Measurements from ENCODE around the gene ENTHD1.

ENTHD1 gene

DNA sequence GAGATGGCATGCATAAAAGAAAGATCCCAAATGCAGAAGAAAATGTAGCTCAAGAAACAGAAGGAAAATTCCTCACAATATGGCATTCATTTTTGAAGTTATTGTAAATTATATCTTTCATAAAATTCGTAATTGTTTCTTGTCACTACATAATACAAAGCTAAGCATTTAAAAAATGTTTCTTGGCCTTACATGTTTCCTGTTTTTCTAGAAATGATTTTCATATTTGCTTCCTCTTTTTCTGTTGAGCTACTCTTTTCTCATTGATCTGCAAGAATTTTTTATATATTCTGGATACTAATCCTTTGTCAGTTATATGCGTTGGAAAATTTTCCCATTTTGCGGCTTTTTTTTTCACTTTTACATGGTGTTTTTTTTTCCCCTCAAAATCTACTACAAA, 48.0 kb downstream of the ENTHD1 start:
- no peak for DNase-seq (ENCODE audit: low read depth)

DNA sequence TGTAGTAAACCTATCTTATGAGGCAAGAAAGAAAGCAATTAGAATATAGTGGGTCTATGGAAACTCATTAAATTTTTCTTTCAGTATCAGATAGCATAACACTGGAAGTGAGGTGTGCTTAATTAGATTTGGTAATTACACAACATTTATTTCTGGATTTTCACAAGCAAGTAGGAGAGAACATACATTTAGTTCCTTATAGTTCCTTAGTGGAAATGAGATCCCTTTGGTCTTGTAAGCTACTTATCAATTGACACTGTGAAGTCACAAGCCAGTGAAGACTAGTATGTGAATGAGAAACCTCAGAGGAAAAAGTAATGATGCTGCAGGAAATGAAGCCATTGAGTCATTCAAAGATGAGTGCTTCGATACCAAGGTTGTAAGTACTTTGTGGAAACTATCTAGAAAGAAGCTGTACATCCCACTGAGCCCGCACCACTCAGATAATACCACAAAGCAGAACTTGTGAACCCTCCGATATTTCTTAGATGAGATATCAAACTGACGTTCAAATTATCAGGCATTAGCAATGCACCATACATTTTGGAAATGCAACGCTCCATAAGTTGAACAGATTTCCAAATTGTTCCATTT, 53.5 kb downstream of the ENTHD1 start:
- no peak for DNase-seq (ENCODE audit: low read depth)

DNA sequence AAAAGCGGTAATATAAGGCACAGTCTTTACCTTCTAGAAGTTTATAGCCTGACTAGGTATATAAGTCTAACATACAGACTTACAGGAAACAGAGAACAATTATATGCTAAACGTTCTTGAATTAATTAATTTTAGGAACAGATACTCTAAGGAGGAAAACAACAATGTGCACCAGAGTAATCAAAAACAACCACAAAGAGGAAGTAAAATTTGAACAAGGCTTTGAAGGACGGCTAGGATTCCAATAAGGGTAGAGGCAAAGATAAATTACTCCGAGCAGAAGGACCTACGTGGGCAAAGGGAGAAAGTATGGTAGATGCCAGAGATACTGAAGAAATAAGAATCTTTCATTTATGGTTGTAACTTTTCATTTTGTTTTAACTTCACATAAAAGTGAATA, 54.4 kb downstream of the ENTHD1 start:
- DNase-seq (ENCODE audit: low read depth), result no peak

DNA sequence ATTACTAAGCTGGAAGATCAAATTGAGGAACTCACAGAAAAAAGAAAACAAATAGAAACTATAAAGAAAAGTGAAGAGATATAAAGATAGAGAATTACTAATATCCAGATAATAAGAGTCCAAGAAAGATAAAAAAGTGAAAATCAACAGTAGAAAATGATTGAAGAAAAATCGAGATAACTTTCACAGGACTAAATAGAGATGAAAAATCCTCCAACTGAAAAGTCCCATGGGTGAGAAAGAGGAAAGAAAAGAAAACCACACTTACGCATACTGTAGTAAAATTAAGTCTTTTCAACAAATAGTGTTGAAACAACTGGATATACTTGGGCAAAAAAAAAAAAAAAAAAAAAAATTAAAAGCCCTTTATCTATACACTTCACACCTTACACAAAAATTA, 60.0 kb downstream of the ENTHD1 start:
- no peak for DNase-seq (ENCODE audit: low read depth)

DNA sequence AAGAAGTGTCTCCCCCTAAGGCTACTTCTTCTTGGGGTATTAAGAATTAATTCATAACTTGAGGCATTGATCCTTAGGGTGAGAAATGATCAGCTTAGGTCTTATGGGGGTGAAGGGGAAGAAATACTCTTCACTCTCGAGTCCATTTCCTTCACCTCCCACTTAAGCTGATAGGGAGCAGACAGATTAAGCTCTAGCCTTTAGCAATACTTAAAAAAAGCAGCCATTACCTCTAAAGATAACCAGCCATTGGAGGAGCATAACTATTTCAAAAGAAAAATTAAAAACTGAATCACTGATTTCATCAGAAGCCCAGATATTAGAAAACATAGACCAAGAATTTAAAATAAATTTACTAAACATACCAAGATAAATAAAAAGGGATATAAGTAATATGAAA, 60.5 kb downstream of the ENTHD1 start:
- no peak for DNase-seq (ENCODE audit: low read depth)

DNA sequence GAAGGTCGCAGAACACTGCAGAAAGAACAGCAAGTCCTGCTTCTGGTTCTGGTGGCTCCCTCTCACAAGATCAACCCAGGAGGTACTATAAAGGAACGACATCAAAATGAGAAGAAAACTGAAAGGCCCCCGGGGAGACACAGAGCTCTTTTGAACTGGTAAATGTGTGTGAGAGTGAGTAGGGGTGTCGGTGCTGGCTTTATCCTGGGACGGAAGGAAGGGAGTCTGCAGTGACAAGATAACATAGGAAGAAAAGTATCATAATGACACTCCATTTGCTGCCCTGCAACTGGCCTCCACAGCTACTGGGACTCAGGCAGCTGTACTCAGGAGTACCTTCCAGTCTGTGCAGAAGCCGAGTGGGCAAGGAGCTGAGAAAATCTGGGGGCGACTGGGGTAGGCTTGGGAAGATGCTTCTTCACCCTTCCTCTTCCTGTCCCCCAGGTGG, 60.9 kb downstream of the ENTHD1 start:
- no peak for DNase-seq (ENCODE audit: low read depth)

DNA sequence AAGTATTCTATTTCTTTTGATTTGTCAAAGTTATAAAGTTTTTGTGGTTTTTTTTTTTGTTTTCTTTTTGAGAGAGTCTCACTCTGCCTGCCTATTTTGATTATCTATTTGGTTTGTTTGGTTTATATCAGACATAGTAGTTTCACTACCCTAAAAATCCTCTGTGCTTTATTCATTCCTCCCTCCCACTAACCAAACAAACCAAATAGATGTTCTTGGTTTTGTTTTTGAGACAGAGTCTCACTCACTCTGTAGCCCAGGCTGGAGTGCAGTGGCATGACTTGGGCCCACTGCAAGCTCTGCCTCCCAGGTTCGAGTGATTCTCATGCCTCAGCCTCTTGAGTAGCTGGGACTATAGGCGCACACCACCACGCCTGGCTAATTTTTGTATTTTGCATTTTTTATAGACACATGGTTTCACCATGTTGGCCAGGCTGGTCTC, 67.9 kb downstream of the ENTHD1 start:
- no peak for DNase-seq (ENCODE audit: low read depth)

DNA sequence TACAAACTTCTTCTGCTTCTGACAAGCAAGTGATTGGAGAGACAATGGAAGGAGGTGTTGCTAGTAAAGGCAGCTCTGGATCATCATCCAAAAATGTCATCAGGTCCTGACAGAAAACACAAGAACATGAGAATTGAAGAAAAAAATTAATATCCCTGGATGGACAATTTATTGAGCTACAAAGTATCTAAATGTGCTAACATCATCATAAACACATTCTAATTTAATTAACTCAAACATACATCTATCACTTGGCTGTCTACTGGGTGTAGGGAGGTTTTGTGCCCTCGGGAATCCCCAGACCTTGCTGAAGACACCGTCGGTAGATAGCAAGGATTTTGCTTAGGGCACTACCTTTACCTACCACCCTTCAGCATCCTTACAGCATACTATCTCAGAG, 72.6 kb downstream of the ENTHD1 start:
- no peak for DNase-seq (ENCODE audit: low read depth)

DNA sequence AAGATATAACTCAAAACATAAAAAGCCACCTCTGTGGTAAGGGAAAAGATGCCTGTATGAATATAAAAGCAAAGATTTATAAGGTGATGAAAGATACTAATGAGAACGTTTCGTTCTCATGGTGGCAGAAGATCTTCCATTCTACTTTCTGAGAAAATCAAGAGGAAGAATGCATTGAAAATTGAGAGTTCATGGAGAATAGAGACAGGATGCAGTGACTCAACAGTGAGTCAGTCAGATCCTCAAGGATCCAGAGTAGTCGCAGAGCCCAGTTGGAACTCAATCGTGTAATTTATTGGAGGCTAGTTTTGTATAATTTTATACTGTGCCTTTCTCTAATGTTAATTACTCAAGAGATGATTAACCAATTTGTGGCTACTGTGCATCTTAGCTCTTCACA, 73.3 kb downstream of the ENTHD1 start:
- peak; percentile 71 for DNase-seq (ENCODE audit: low read depth)

DNA sequence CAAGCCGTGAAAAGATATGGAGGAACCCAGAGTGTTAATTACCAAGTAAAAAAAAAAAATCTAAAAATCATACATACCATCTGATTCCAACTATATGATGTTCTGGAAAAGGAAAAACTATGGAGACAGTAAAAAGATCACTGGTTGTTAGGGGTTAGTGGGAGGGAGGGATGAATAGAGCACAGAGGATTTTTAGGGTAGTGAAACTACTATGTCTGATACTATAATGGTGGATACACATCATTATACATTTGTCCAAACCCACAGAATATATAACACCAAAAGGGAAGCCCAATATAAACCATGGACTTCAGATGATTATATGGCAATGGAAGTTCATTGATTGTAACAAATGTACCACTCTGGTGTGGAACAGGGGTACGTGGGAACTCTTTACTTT, 74.1 kb downstream of the ENTHD1 start:
- no peak for DNase-seq (ENCODE audit: low read depth)

DNA sequence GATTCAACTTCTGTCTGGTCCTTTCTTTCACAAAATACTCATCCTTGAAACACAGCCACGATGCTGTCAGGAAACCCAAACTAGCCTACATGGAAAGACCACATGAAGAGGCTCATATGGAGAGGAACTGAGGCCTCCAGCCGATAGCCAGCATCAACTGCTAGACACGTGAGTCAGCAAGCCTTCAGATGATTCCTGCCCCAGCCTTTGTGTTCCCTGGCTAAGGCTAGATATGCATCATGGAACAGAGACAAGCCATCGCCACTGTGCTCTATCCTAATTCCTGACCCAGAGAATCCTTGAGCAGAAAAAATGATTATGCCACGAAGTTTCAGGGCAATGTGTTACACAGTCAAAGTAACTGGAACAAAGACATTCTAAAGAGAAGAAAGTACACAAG, 75.5 kb downstream of the ENTHD1 start:
- peak; percentile 47 for DNase-seq (ENCODE audit: low read depth)

DNA sequence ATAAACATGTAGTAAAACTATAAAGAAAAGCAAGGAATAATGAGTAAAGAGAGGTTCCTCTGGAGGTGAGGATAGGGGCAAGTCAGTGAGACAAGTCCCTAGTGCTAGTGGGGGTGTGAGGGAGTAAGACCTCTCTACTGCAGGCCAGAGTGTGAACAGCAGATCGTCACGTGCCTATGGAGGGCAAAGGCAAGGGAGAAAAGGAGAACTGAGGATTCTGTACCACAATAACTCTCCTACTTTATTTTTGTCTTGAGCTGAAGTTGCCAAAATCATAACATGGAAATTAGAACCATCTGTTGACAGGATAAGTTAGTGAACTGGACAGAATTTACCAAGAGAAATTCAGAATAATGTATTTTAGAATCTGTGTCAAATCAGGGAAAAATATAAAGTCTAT, 77.6 kb downstream of the ENTHD1 start:
- no peak for DNase-seq (ENCODE audit: low read depth)

DNA sequence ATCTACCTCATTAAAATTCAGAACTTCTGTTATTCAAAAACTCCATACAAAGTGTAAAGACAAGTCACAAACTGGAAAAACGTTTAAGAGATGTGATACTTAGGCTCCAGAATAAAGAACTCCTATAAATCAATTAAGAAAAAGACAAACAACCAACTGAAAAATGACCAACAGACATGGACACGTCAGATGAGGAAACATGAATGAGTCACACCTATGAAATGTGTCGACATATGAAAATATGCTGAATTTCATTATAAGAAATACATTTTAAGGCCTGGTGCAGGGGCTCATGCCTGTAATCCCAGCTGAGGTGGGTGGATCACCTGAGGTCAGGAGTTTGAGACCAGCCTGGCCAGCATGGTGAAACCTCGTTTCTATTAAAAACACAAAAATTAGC, 78.7 kb downstream of the ENTHD1 start:
- peak; percentile 59 for DNase-seq (ENCODE audit: low read depth)

DNA sequence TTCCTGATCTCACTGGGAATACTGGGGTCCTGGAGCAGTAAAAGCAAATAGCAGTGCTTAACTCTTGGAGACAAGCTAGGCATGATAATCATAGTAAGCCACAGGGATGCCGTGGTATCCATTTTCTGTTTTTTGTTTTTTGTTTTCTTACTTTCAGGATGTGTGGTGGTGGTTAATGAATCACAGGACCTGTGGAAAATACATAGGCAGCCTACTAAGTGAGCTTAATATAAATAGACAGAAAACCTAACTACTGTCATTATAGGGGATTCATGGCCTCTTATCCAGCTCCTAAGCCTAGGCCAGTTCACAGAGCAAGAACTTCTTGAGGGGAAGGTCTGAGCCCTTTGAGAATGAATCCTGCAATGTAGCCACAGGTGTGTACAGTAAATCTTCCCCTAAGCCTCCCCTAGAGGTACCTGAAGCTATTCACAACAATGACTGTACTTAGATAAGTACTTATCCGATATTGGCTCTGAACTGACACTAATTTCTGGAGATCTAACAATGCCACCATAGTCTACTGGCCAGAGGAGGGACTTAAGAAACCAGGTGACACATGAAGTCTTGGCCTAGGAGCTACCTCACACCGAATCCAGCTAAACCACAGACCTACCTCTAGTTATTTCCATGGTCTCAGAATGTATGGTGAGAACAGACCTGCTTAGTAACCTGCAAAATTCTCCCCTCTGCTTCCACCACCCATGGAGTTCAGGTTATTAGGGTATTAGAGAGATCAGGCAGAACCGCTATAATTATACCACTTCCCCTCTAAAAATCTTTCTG, 83.6 kb downstream of the ENTHD1 start:
- no peak for DNase-seq (ENCODE audit: low read depth)

DNA sequence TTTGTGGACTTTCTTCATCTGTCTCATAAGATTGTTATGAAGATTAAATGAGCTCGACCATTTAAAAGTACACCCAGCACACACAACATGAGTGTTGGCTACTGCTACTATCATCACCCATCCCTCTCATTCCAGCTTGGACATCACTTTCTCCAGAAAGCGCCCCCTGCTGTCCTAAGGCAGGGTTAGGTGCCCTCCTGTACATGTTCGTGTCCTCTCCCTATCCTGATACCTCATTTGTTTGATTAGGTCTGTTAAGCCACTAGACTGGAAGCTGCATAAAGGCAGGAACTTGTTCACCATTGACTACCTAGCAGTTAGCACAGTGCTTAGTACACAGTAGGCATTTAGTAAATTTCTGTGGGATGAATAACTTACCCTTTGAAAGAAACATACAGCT, 85.5 kb downstream of the ENTHD1 start:
- peak; percentile 12 for DNase-seq (ENCODE audit: low read depth)

DNA sequence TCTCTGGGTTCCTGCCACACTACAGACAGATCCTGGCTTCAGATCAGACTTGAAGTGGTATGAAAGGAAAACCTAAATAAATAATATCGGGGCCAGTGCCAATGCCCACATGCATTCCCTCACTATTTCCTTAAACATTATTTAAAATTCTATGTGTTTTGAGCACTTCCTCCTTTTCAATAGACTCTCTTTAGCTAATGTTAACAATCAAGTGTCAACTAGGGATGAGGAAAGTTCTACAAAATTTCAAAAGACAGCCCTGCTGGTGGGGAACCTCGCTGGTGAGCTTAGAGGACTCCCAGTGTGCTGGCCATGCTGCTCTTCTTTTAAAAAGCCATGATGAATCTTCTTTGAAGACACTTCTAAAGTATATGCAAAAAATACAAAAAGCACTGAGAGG, 87.5 kb downstream of the ENTHD1 start:
- DNase-seq (ENCODE audit: low read depth), result no peak

DNA sequence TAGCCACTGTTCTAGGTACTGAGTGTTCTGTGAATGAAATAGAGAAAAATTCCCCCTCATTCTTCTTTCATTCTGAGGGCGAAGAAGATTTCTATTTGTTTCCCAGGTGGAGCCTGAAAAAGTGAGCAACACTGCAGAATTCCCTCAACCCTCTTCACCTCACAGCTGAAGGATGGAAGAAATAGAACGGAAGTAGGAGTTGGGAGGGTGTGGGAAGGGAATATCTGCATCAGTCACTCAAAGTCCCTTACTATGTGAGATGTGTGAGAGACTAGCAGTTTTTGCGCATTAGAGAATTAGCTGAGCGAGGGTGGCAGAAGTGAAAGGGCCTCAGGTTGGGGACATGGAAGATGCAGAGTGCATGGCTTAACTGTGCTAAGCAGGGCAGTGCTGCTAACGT, 88.4 kb downstream of the ENTHD1 start:
- DNase-seq (ENCODE audit: low read depth), result no peak

DNA sequence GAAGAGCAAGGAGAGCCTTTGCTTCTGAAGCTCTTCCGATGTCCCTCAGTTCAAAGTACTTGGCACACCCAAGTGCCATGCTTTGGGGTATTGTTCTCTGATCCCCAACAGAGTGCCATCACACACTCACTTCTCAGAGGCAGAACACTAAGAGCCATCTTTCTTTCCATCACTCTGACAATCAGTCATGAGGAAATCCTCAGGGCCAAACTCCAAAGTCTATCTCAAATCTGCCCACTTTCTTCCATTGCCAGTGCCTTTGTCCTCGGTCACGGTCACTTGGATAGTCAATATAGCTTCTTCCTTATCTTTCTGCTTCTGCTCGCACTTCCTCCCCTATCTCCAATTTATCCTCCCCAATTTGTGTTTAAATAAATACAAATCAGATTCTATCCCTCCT, 90.9 kb downstream of the ENTHD1 start:
- DNase-seq (ENCODE audit: low read depth), result no peak

DNA sequence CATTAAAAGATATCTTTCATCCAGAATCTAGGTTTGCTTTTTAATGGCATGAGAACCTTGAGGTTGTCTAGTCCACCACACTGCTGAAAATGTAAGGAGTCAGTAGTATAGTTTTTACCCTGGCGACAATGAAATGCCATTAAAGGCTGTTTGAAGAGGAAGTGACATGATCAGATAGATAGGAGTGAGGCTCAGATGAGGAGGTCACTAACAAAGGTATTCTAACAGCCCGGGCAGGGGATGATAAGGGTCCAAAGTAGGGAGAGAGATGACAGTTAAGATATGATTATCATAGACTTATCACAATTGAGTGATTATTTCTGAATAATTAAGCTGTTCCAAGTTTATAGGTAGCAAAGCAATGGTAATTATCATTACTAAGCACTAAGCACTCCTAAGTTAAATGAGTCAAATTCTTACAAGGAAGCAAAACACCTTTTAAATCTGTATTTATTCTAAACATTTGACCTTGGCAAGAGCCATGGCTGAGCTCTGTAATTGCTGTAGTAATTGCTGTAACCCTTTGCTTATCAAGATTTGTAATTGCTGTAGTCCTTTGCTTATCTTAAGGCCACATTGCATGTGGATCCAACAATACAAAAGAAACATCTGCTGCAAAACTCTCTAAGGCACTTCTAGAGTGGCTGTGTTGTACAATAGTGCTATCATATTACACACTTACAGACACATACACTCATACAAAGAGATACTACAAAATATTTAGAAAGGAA, 92.6 kb downstream of the ENTHD1 start:
- DNase-seq (ENCODE audit: low read depth), result no peak

DNA sequence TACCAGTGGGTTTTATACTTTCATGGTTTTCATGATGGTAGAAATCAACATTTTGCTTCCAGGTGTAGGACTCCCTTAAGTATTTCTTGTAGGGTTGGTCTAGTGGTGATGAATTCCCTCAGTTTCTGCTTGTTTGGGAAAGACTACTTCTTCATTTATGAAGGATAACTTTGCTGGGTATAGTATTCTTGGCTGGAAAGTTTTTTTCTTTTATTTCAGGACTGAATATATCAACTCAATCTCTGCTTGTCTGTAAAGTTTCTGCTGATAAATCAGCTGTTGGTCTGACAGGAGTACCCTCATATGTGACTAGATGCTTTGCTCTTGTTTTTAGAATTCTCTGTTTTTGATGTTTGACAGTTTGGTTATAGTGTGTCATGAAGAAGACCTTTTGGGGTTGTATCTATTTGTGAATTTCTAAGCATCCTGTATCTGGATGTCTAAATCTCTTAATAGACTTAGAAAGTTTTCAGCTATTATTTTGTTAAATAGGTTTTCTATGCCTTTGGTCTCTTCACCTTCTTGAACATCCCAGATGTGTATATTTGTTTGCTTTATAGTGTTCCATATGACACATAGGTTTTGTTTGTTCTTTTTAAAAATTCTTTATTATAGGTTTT, 95.9 kb downstream of the ENTHD1 start:
- no peak for DNase-seq (ENCODE audit: low read depth)

DNA sequence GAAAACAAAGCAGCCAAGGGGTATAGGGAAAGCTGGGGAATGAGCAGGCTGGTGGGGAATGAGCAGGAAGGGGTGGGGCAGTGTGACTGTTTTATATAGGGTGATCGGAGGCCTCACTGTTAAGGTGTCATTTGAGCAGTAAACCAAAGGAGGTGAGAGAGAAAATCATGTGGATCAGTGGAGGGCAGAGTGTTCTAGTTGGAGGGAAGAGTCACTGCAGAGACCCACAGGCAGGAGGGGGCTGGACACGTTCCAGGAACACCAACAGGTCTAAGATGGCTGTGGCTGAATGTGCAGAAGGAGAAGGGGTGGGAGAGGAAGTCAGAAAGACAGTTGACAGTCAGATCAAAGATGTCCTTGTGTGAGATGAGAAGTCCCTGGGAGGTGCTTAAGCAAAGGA, 103.8 kb downstream of the ENTHD1 start:
- no peak for DNase-seq (ENCODE audit: low read depth)

DNA sequence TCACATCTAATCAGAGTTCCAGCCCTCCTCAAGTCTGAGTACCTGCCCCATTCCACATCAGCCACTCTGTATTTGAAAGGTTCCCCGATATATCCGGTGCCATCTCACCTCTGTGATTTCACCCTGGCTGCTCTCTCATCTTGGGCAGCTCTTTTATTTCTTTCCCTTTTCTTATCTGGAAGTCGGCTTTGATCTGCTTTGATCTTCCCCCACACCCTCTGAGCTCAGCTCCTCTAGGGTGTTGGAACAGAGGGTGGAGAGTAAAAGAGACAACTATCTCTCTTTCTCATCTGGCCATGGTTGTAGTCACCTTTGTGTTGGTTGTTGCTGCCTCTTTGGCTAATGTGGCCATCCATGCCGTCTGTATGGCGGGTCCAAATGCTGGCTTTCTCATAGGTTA, 108.3 kb downstream of the ENTHD1 start:
- no peak for DNase-seq (ENCODE audit: low read depth)

Data from iris pigment epithelial cell (primary cell).